Measurements from ENCODE around the gene KLF6.

GRCh38 chr10:3734111-3734510 is 50.9 kb downstream of the KLF6 start:
- TF ChIP-seq CTCF (IDR thresholded peaks at IDR 0.05) (no peak), POLR2A (IDR thresholded peaks at IDR 0.05) (no peak)

All from tibial nerve (tissue), 3 donors.